IMR-90 (cell line): ENCODE results near the gene GPX6. TPM values are rescaled to one million over a fixed set of nuclear protein-coding genes. Genes with fewer than 3 reads are reported as not detected.

ENCODE experiments used
- ATAC-seq: fragments of 200-7000 bp; cut with Tn5 transposase; 2 replicates; pipeline ENCODE4 v1.9.1; 2020; ENCODE audit warnings: low read depth, mild to moderate bottlenecking, moderate library complexity
- BruUV-seq: library from RNA; stranded (reverse); fragments of 400-500 nt; replicated peaks from 2 replicates; lab custom pipeline; 2021; lab: Mats Ljungman, UMichigan
- CTCF ChIA-PET: fragments of 300-600 bp; formaldehyde crosslinking; extraction: SDS; loops from one replicate; lab custom pipeline; 2021; ENCODE audit warnings: antibody characterized with exemption; lab: Yijun Ruan, JAX
- POLR2A ChIA-PET: fragments of 300-600 bp; sonication (Branson Sonifier 250); formaldehyde crosslinking; loops from one replicate; lab custom pipeline; 2022; ENCODE audit warnings: antibody characterized with exemption; ENCODE audit not compliant: unreplicated experiment; lab: Charles Lee
- DNase-seq: peaks from one replicate; pipeline ENCODE4 v3.0.0; 2013
- H2AFZ ChIP-seq: replicated peaks from 2 replicates; pipeline ENCODE3; 2013; ENCODE audit warnings: low read length, mild to moderate bottlenecking; ENCODE audit not compliant: poor library complexity
- H2AK5ac ChIP-seq: 2 replicates; pipeline ENCODE4 v1.6.1; 2013; ENCODE audit warnings: low read depth, low read length, inconsistent platforms
- H2AK9ac ChIP-seq: replicated peaks from 2 replicates; pipeline ENCODE3; 2013; ENCODE audit warnings: mild to moderate bottlenecking, low read depth, low read length, moderate library complexity; ENCODE audit not compliant: poor library complexity
- H2BK120ac ChIP-seq: 2 replicates; pipeline ENCODE4 v1.6.1; 2013; ENCODE audit warnings: low read depth, low read length, inconsistent platforms
- H2BK15ac ChIP-seq: 3 replicates; pipeline ENCODE4 v1.6.1; 2013; ENCODE audit warnings: low read depth, low read length, inconsistent platforms
- H2BK20ac ChIP-seq: 2 replicates; pipeline ENCODE4 v1.6.1; 2013; ENCODE audit warnings: low read depth, mild to moderate bottlenecking, inconsistent platforms, low read length, moderate library complexity
- H2BK5ac ChIP-seq: 2 replicates; pipeline ENCODE4 v1.6.1; 2013; ENCODE audit warnings: mild to moderate bottlenecking, low read depth, low read length, inconsistent platforms; ENCODE audit not compliant: poor library complexity, severe bottlenecking
- H3K14ac ChIP-seq: replicated peaks from 2 replicates; pipeline ENCODE4 v1.6.1; 2013; ENCODE audit warnings: low read depth, low read length, inconsistent platforms
- H3K18ac ChIP-seq: 2 replicates; pipeline ENCODE4 v1.6.1; 2013; ENCODE audit warnings: low read depth, low read length, control low read depth
- H3K23ac ChIP-seq: 2 replicates; pipeline ENCODE4 v1.6.1; 2013; ENCODE audit warnings: low read depth, low read length, inconsistent platforms
- H3K27ac ChIP-seq: 2 replicates; pipeline ENCODE4 v1.5.1; 2013; ENCODE audit warnings: mild to moderate bottlenecking, control low read depth, low read length; ENCODE audit not compliant: insufficient read depth
- H3K27me3 ChIP-seq: 2 replicates; pipeline ENCODE4 v1.6.1; 2013; ENCODE audit warnings: low read length; ENCODE audit not compliant: control insufficient read depth, insufficient read depth
- H3K36me3 ChIP-seq: 2 replicates; pipeline ENCODE4 v1.6.1; 2013; ENCODE audit warnings: low read length, mixed read lengths; ENCODE audit not compliant: control insufficient read depth, insufficient read depth
- H3K4ac ChIP-seq: 2 replicates; pipeline ENCODE4 v1.6.1; 2013; ENCODE audit warnings: low read depth, low read length, inconsistent platforms
- H3K4me1 ChIP-seq: 2 replicates; pipeline ENCODE4 v1.6.1; 2013; ENCODE audit warnings: low read length, mixed read lengths; ENCODE audit not compliant: control insufficient read depth, insufficient read depth
- H3K4me2 ChIP-seq: 2 replicates; pipeline ENCODE4 v1.6.1; 2013; ENCODE audit warnings: low read depth, mild to moderate bottlenecking, control low read depth, low read length, moderate library complexity
- H3K4me3 ChIP-seq: 2 replicates; pipeline ENCODE4 v1.5.1; 2013; ENCODE audit warnings: low read depth, mild to moderate bottlenecking, control low read depth, low read length, moderate library complexity; ENCODE audit not compliant: insufficient read depth
- H3K56ac ChIP-seq: 2 replicates; pipeline ENCODE4 v1.6.1; 2013; ENCODE audit warnings: low read length, inconsistent platforms; ENCODE audit not compliant: insufficient read depth; ENCODE audit errors: extremely low read depth
- H3K79me1 ChIP-seq, 2 experiments: 2 replicates each; pipeline ENCODE4 v1.6.1; 2013; ENCODE audit warnings: low read length in 2 of 2, inconsistent platforms in 1 of 2, low read depth in 1 of 2
- H3K9ac ChIP-seq: 2 replicates; pipeline ENCODE4 v1.6.1; 2013; ENCODE audit warnings: low read depth, low read length, control low read depth
- H3K9me1 ChIP-seq: 2 replicates; pipeline ENCODE4 v1.6.1; 2013; ENCODE audit warnings: low read length, inconsistent platforms; ENCODE audit not compliant: insufficient read depth
- H3K9me3 ChIP-seq: 2 replicates; pipeline ENCODE4 v1.6.1; 2013; ENCODE audit warnings: low read length; ENCODE audit not compliant: control insufficient read depth, insufficient read depth
- H4K20me1 ChIP-seq: 2 replicates; pipeline ENCODE4 v1.6.1; 2013; ENCODE audit warnings: low read length, inconsistent platforms; ENCODE audit not compliant: insufficient read depth
- H4K5ac ChIP-seq: 2 replicates; pipeline ENCODE4 v1.6.1; 2013; ENCODE audit warnings: mild to moderate bottlenecking, low read depth, low read length, control low read depth
- H4K8ac ChIP-seq, 2 experiments: 2 replicates each; pipeline ENCODE4 v1.6.1; 2013; ENCODE audit warnings: low read depth in 2 of 2, low read length in 2 of 2, control low read depth in 1 of 2, inconsistent platforms in 1 of 2
- H4K91ac ChIP-seq: 2 replicates; pipeline ENCODE4 v1.6.1; 2013; ENCODE audit warnings: low read depth, low read length, inconsistent platforms; ENCODE audit not compliant: insufficient read depth
- CEBPB ChIP-seq: IDR thresholded peaks from 2 replicates; pipeline ENCODE4 v1.6.1; 2012; ENCODE audit warnings: low read depth, low read length, improper control_type of control experiment
- MAFK ChIP-seq: IDR thresholded peaks from 2 replicates; pipeline ENCODE4 v1.6.1; 2012; ENCODE audit warnings: low read depth, low read length, improper control_type of control experiment
- NFE2L2 ChIP-seq: fragments of 150-350 bp; IDR thresholded peaks from 2 replicates; pipeline ENCODE4 v1.6.1; 2016; ENCODE audit warnings: low read depth, mild to moderate bottlenecking, low read length
- WGBS, 2 experiments: methylation state at CpG; one replicate each; pipeline versions ENCODE4 v1.1.5 to v1.1.7; 2013; ENCODE audit warnings: missing lambda C conversion rate in 2 of 2; ENCODE audit not compliant: insufficient read length in 1 of 2; ENCODE audit errors: extremely low coverage in 2 of 2; 5-methylcytosine and 5-hydroxymethylcytosine counted together
- dilution Hi-C: fragments of 300-500 bp; cut with HindIII; formaldehyde crosslinking; loops from one replicate; pipeline ENCODE4 v1.14.3; 2018; ENCODE audit warnings: low sequenced_read_pairs; ENCODE audit not compliant: unreplicated experiment
- in situ Hi-C: fragments of 300-500 bp; cut with MboI; formaldehyde crosslinking; loops from 3 replicates; pipeline ENCODE4 v1.14.3; 2019; ENCODE audit warnings: low sequenced_read_pairs, inconsistent platforms, mixed read lengths
- intact Hi-C: fragments of 100-400 bp; cut with micrococcal nuclease; formaldehyde crosslinking; loops from 2 replicates; pipeline ENCODE4 v1.10.0; 2022
- polyA plus RNA-seq, 3 experiments: library from polyadenylated mRNA; depleted of rRNA; stranded (reverse); fragments of >200 nt; gene quantifications; 2 replicates each; pipeline ENCODE4 v1.2.3, GENCODE V29; 2012; ENCODE audit warnings: low replicate concordance in 1 of 3
- total RNA-seq: library from RNA; depleted of rRNA; stranded (reverse); fragments of >200 nt; gene quantifications from 2 replicates; pipeline ENCODE4 v1.2.3, GENCODE V29; 2012

The GPX6 gene
- total and polyA plus RNA-seq, 2 of the 4 experiments (the other 2 are of a cell fraction): not detected

DNA sequence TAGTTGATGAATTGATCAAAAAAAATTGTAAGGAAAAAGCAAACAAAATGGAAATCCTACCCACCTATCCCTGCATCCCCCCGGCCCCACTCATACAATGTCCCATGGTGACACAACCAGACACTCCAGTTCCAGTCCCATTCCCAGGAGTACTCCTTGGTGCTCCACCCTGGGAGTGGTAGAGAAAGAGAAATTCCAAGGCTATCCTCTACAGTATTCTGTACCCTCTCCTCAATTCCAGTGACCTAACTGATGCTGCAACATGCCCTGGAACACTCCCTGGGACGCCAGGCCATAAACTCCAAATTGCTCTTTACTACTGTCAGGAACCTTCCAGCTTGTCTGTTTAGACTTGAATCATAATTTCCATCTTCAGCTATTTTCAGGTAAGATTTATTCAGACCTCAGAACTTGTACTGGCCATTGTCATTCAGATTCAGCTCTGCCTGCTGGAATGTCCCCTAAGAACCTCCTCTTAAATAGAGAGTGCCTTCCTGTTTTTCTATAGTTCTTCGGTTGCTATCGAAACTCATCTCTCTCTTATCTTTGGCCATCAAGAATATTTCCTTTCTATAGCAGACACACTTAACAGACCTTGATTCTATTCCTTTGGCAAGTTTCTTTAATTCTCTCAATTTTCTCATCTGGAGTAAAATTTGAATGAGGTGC lies 8.7 kb downstream of the GPX6 start:
- H3K9ac ChIP-seq: no peak overlapping the region
- no TSS peak for BruUV-seq

More for the DNA sequence above, 8.7 kb downstream of the GPX6 start:
- in situ Hi-C loops (no loop called here), dilution Hi-C loops (no loop called here), intact Hi-C loops (no loop called here)
- no peaks in the 10 kb centered on the region for H3K79me1 ChIP-seq
- H3K9me1 ChIP-seq: no peaks in the 10 kb centered on the region; the same call in 1 of the 2 replicates
- no peak overlapping the region for H2BK5ac ChIP-seq
- no peak overlapping the region for H2AK9ac ChIP-seq
- no peak overlapping the region for H4K8ac ChIP-seq
- POLR2A ChIA-PET: no interaction called here
- H3K18ac ChIP-seq: no peak overlapping the region
- no peak overlapping the region for H2BK20ac ChIP-seq
- no peaks in the 10 kb centered on the region for H3K36me3 ChIP-seq
- no peak overlapping the region for H3K14ac ChIP-seq
- no peak overlapping the region for H2BK15ac ChIP-seq
- H3K23ac ChIP-seq: no peak overlapping the region
- H3K56ac ChIP-seq: no peak overlapping the region
- no peaks in the 10 kb centered on the region for H4K20me1 ChIP-seq
- H3K9me3 ChIP-seq: no peaks in the 10 kb centered on the region
- no peak overlapping the region for H3K4ac ChIP-seq
- no peaks in the 10 kb centered on the region for H3K4me1 ChIP-seq
- no peak overlapping the region for H2AFZ ChIP-seq
- TF ChIP-seq CEBPB: no peak
- no peak for TF ChIP-seq NFE2L2
- TF ChIP-seq MAFK: no peak
- H3K4me3 ChIP-seq: no peak overlapping the region
- no peaks in the 10 kb centered on the region for H3K27me3 ChIP-seq
- no peak overlapping the region for H3K4me2 ChIP-seq
- WGBS, 2 experiments: 33% methylated on average over 1 of the region's 4 CpGs; no CpG with 5 or more reads in 1 of the 2 experiments
- DNase-seq (no peak), ATAC-seq (no peak)
- H2AK5ac ChIP-seq: no peak overlapping the region
- H4K5ac ChIP-seq: no peak overlapping the region
- CTCF ChIA-PET: no interaction called here
- no peak overlapping the region for H2BK120ac ChIP-seq
- H3K27ac ChIP-seq: no peak overlapping the region
- H4K91ac ChIP-seq: no peak overlapping the region
